Left ventricle myocardium inferior (tissue), 1 donor: ENCODE measurements around the gene MRFAP1. TPM values are rescaled to one million over a fixed set of nuclear protein-coding genes. Genes with fewer than 3 reads are reported as not detected.
A peak's percentile ranks its signal among the peaks of the same experiment; 100 is the strongest.
"Not testable (repeated sequence)": the region's sequence is repeated elsewhere in the genome, so short reads cannot be mapped to it uniquely, and the experiment has no call there.

ENCODE experiments used
- DNase-seq: peaks from one replicate; pipeline ENCODE4 v3.0.0-alpha.2; 2020
- H3K27ac ChIP-seq: fragments of 200-600 bp; replicated peaks from 2 replicates; pipeline ENCODE4 v1.8.0; 2021
- H3K27me3 ChIP-seq: fragments of 200-600 bp; 2 replicates; pipeline ENCODE4 v1.8.0; 2021; ENCODE audit warnings: low read depth
- H3K36me3 ChIP-seq: fragments of 200-600 bp; 2 replicates; pipeline ENCODE4 v1.8.0; 2021
- H3K4me1 ChIP-seq: fragments of 200-600 bp; 2 replicates; pipeline ENCODE4 v1.8.0; 2021
- H3K4me3 ChIP-seq: fragments of 200-600 bp; 2 replicates; pipeline ENCODE4 v1.8.0; 2021; ENCODE audit warnings: mild to moderate bottlenecking, moderate library complexity
- H3K9me3 ChIP-seq: fragments of 200-600 bp; replicated peaks from 2 replicates; pipeline ENCODE4 v1.8.0; 2021
- intact Hi-C: fragments of 100-400 bp; cut with micrococcal nuclease; formaldehyde crosslinking; loops from one replicate; pipeline ENCODE4 v1.11.0; 2022
- total RNA-seq: library from RNA; stranded (reverse); fragmentation: NEBNext Ultra II Directional; extraction: Animal tissue kit (Norgen Biotek cat#: 25700); gene quantifications from one replicate; pipeline ENCODE4 v1.2.1, GENCODE V29; 2021
- TF ChIP-seq, protein P1 (sequence below): fragments of 200-600 bp; IDR thresholded peaks from 2 replicates; pipeline ENCODE4 v1.8.0; 2021; ENCODE audit warnings: antibody characterized with exemption, mild to moderate bottlenecking, borderline replicate concordance
- donor health status: DM: no; HTN: yes; CAD: no; lungs with severe emphysema.

MRFAP1 gene
- total RNA-seq, 1 donor from 2014 or later: 223 TPM

DNA sequence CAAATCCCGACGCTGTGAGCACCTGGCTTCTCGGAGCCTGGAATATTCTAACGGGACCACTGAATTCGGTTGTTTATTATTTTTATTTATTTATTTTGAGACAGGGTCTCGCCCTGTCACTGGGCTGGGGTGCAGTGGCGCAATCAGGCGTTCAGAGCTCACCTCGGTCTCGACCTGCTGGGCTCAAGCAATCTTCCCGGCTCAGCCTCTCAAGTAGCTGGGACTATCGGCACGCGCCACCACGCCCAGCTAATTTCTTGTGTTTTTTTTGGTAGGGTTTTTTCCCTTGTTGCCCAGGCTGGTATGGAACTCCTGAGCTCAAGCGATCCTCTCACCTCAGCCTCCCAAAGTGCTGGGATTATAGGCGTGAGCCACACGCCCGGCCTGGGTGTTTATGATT is 31.6 kb downstream of the MRFAP1 start:
- Histone ChIP-seq H3K9me3 (no peaks in the 10 kb centered on the region), H3K27me3 (no peaks in the 10 kb centered on the region), H3K36me3 (peaks cover 12% of the 10 kb centered on the region), H3K4me3 (no peak overlapping the region), H3K4me1 (peaks cover 34% of the 10 kb centered on the region), H3K27ac (no peak overlapping the region)
- TF ChIP-seq, protein P1, sequence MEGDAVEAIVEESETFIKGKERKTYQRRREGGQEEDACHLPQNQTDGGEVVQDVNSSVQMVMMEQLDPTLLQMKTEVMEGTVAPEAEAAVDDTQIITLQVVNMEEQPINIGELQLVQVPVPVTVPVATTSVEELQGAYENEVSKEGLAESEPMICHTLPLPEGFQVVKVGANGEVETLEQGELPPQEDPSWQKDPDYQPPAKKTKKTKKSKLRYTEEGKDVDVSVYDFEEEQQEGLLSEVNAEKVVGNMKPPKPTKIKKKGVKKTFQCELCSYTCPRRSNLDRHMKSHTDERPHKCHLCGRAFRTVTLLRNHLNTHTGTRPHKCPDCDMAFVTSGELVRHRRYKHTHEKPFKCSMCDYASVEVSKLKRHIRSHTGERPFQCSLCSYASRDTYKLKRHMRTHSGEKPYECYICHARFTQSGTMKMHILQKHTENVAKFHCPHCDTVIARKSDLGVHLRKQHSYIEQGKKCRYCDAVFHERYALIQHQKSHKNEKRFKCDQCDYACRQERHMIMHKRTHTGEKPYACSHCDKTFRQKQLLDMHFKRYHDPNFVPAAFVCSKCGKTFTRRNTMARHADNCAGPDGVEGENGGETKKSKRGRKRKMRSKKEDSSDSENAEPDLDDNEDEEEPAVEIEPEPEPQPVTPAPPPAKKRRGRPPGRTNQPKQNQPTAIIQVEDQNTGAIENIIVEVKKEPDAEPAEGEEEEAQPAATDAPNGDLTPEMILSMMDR: no peak
- intact Hi-C loops: no loop called here
- DNase-seq: no peak

GRCh38 chr4:6672541-6673190 is 32.2 kb downstream of the MRFAP1 start:
- peak overlapping the region; percentile 74 for H3K4me3 ChIP-seq
- intact Hi-C loops, H3K27me3 ChIP-seq, H3K9me3 ChIP-seq, DNase-seq: not testable (repeated sequence)
- H3K4me1 ChIP-seq: peaks cover 40% of the 10 kb centered on the region
- peak overlapping the region; percentile 95 for H3K27ac ChIP-seq
- peaks cover 18% of the 10 kb centered on the region for H3K36me3 ChIP-seq

GRCh38 chr4:6673191-6673659 is 32.7 kb downstream of the MRFAP1 start:
- H3K9me3 ChIP-seq, DNase-seq, H3K27me3 ChIP-seq, intact Hi-C loops: not testable (repeated sequence)
- H3K4me1 ChIP-seq: peaks cover 42% of the 10 kb centered on the region
- peak overlapping the region; percentile 95 for H3K27ac ChIP-seq
- H3K4me3 ChIP-seq: peak overlapping the region; percentile 74
- H3K36me3 ChIP-seq: peaks cover 18% of the 10 kb centered on the region

GRCh38 chr4:6673660-6674499 is 33.4 kb downstream of the MRFAP1 start:
- H3K36me3 ChIP-seq: peaks cover 18% of the 10 kb centered on the region
- no peaks in the 10 kb centered on the region for H3K9me3 ChIP-seq
- TF ChIP-seq, protein P1: peak; percentile 5
- peak overlapping the region; percentile 95 for H3K27ac ChIP-seq
- H3K4me3 ChIP-seq: peak overlapping the region; percentile 74
- H3K4me1 ChIP-seq: peaks cover 42% of the 10 kb centered on the region
- no peaks in the 10 kb centered on the region for H3K27me3 ChIP-seq
- intact Hi-C loops: no loop called here
- DNase-seq: peak; percentile 94

- DNase-seq: no peak
- peak overlapping the region; percentile 74 for H3K4me3 ChIP-seq
- TF ChIP-seq, protein P1: peak; percentile 27
- H3K9me3 ChIP-seq: no peaks in the 10 kb centered on the region
- peaks cover 18% of the 10 kb centered on the region for H3K36me3 ChIP-seq
- peaks cover 42% of the 10 kb centered on the region for H3K4me1 ChIP-seq
- intact Hi-C loops: no loop called here
- H3K27ac ChIP-seq: peak overlapping the region; percentile 95
- no peaks in the 10 kb centered on the region for H3K27me3 ChIP-seq
Measured at GRCh38 chr4:6674500-6675149, 34.1 kb downstream of the MRFAP1 start.

DNA sequence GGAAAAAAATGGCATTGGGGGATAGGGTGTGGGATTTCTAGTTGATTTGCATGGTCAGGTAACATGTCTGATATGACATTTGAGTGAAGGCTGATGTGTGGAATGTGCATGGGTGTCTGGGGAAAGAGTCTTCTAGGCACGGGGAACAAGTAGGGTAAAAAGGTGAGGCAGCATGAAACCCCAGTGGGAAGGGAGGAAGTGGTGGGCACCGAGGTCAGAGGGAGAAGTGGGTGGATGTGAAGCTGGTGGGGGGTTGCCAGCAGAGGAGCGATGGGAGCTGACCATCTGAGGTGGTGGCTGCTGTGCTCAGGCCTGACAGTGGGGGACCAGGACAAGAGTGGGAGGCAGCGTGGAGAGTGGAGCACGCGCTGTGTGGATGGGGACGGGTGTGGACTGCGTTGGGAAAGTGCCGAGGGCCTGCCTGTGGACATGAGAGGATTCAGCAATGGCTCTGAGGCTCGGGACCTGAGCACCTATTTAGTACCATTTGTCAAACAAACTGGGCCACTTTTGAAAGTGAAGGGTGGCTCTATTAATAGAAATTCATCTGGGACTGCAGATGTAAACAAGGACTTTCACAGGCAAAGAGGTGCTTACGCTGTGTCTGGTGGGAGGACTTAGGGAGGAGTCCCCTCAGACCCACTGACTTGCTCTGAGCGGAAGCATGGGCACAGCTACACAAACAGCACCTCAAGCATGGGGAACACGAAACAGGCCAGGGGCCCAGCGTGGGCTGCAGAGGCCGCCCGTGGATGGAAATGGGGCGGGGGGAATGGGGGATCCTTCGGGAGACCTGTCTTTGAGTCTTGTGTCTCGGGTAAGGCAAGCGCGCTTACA is 36.5 kb downstream of the MRFAP1 start:
- Histone ChIP-seq H3K27ac (no peak overlapping the region), H3K9me3 (no peaks in the 10 kb centered on the region), H3K27me3 (no peaks in the 10 kb centered on the region), H3K36me3 (peaks cover 12% of the 10 kb centered on the region), H3K4me1 (peaks cover 42% of the 10 kb centered on the region), H3K4me3 (peak overlapping the region; percentile 23)
- no peak for DNase-seq
- intact Hi-C loops: no loop called here
- TF ChIP-seq, protein P1: no peak
